Inferior parietal cortex (tissue), 1 donor: ENCODE results near the gene GPATCH11.

Experiments
- DNase-seq: peaks from one replicate; pipeline ENCODE4 v3.0.0-alpha.2; 2016; ENCODE audit errors: extremely low spot score

The GPATCH11 gene

GRCh38 chr2:37083873-37084794, at the start of gene GPATCH11, which contains the start of gene HEATR5B:
Gene GPATCH11, plus strand, starts transcription at chr2:37084518. Its CDS starts 3,864 bp downstream, at chr2:37088382.
Gene HEATR5B, minus strand, starts transcription at chr2:37084372. Its CDS starts 958 bp downstream, at chr2:37083414.
- DNase-seq: peak; percentile 98

DNA sequence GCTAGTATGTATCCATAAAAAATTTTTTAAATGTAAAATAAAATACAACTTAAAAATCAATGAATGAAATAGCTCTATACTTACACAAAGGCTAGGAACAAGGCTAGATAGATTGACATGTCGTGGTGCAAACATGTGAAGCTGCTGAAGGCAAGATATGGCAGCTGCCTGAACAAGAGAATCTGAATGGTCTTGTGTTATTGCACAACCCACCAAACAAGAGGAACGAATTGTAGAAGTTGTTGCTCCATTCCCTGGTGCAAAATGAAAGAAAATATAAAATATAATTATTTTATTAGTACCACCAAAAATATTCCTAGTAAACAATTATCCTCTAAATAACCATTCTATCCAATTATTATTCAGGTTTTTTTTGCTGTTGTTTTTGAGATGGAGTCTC, 46.5 kb upstream of the GPATCH11 start:
- DNase-seq: no peak

DNA sequence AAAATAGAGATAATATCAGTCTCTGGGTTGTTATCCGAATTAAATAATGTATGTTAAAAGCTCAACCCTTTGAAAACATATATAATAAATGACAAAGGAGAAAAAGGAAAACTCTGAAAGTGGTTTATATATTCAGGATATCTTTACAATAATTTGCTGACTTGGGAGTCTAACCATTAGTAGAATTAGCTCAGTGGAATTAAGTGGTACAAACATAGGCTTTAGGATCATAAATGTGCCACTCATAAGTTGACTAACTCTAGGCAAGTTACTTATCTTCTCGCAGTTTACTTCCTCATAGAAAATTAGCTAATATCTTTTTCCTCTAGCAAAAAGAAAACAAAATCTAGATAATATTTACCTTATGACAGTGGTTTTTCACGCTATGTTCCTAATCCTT, 44.7 kb upstream of the GPATCH11 start:
- no peak for DNase-seq

- DNase-seq: no peak
Observed at GRCh38 chr2:37052600-37053332, 31.6 kb upstream of the GPATCH11 start.

DNA sequence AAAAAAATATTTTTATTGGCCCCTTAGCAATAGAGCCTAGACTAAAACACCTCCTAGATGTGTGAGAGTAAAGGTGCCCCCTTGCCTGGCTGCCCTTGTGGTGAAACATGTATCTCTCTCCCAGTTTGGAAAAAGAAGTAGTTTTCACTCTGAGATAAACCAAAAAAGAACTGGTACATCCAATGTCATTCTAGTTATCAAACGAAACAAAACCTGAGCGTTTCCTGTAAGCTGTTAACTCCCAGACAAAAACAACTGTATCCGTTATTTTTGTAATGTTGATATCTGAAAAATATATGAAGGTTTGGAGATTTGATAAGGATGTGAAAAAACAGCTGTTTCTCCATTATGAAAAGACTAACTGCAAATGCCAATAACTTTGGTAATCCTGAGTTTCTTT, 24.5 kb upstream of the GPATCH11 start:
- no peak for DNase-seq

GRCh38 chr2:37060446-37060845, 23.9 kb upstream of the GPATCH11 start:
- no peak for DNase-seq

DNA sequence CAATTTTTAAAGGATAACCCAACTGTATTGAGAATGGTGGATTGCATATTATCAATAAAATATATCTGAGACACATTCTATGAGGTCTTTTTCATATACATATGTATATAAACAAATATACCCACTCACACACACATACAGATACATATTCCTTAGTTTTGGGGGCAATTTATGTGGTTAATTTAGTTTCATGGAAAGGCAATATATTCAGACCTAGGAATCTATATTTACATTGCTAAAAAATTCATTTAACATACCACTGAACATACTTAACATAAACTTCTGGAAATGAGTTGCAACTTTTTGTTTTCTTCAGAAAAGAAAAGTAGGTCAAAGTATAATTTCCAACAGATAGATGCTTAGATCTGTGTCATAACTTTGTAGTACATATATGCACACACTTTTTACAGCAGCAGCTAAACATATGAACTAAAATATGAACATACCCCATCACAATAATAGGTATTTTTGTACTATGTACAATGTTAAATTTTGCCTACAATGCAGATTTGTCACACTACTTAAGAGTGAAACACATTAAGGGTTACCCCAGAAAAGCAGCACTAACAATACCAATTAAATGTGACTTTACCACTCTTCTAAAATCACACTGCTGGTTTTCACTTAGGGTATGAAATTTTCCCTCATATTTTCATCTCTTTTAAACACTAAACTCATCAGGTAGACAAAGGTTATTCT, 23.2 kb upstream of the GPATCH11 start:
- no peak for DNase-seq

- DNase-seq: no peak
Observed at GRCh38 chr2:37061776-37062175, 22.5 kb upstream of the GPATCH11 start.

- no peak for DNase-seq
Observed at GRCh38 chr2:37068686-37069085, 15.6 kb upstream of the GPATCH11 start.

GRCh38 chr2:37070931-37071330, 13.4 kb upstream of the GPATCH11 start:
- no peak for DNase-seq

GRCh38 chr2:37080266-37080665, 4.1 kb upstream of the GPATCH11 start:
- no peak for DNase-seq

- DNase-seq: no peak
Observed at GRCh38 chr2:37080689-37081088, 3.6 kb upstream of the GPATCH11 start.

DNA sequence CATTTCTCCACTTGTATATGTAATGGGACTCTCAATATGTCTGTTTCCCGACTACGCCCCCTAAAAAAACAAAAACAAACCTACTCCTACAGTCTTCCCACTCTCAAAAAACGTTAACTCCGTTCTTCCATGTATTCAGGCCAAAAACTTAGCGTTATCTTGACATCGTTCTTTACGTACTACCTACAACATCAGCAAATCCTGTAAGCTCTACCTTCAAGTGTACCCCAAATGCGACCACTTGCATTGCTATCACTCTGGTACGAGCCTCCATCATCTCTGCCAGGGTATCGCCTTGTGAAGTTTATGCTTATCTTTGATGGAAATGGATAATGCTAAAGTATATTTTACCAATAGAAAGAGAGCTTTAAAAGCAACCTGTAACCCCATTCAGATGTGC, 479 bp downstream of the GPATCH11 start:
- no peak for DNase-seq

DNA sequence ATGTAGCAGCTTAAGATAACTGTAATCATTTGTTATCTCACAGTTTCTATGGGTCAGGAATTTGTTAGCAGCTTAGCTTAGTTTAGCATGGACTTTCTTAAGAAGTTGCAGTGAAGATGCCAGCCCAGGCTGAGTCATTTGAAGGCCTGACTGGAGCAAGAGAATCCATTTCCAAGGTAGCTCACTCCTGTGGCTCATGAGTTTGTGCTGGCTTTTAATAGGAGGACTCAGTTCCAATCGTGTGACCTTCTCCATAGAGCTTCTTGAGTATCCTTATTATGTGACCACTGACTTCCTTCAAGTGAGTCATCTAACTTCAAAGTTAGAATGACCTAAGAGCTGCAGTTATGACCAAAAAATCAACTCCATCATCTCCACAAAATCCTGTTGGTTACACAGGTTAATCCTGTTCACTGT, 1.4 kb downstream of the GPATCH11 start:
- no peak for DNase-seq

- DNase-seq: no peak
Observed at GRCh38 chr2:37090019-37090477, 5.7 kb downstream of the GPATCH11 start.

DNA sequence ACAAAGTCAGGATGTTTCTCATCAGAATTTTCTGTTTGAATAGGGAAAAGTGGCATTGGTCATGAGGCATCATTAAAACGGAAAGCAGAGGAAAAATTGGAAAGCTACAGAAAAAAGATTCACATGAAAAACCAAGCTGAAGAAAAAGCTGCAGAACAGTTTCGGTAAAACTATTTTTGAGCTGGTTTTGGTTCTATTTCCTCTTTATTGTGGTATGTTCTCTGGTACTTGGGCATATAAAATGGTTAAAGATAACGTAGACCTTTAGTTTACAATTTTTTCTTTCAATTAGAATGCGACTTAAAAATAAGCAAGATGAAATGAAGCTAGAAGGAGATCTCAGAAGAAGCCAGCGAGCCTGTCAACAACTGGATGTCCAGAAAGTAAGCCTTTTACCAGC, 7.6 kb downstream of the GPATCH11 start:
- no peak for DNase-seq

GRCh38 chr2:37096568-37096967, 12.2 kb downstream of the GPATCH11 start:
- no peak for DNase-seq

DNA sequence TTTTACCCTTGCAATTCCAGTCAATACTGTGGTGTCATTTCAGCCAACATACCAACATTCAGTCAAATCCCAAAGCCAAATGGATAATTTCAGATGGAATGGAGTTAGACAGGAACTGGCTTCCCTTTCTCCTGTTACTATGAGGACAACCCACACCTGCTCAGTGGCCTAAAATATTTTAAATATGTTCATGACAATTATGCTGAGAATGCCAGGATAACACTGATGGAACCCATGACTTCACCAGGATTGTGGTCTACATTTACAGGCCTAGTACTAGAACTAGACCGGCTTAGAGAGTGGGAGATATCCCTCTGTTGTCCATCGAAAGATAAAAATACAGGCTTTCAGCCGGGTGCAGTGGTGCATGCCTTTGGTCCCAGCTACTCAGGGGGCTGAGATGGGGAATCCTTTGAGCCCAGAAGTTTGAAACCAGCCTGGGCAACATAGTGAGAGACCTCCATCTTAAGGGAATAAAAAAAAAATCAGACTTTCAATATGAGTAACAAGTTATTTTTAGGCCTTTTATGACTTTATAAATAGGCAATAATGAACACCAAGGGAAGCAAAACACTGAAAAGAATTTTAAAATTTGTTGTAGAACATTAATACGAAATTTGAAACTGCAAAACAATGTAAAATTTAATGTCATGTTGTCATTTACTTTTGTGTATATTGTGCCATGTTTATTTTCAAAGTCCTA, 14.2 kb downstream of the GPATCH11 start:
- DNase-seq: no peak

DNA sequence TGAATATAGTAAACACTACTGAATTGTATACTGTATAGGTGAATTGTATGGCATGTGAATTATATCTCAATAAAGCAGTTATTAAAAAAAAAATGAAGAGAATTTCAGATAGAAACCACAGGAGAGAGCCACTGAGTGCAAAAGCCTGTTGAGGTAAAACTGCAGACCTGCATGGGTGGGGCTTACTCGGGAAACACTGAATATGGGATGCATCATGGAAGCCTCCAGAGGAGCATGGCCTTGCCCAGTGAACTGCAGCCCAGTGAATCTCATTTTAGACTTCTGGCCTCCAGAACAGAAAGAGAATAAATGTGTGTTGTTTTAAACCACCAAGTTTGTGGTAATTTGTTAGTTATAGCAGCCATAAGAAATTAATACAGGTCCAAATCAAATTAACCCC, 15.7 kb downstream of the GPATCH11 start:
- no peak for DNase-seq

DNA sequence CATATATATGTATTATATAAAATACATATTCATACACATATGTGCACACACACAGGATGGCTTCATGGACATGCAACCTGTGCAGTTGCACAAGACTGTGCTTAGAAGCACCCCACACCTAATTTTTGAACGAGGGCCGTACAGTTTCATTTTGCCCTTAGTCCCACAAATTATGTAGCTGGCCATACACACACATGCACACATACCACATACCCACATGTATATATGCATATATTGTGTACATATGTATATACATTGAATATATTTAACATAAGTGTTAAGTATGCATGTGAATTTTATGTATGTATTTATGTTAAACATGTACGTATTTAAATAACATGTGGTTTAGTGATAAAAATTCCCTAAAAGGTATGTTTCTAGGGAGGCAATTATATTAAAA, 18.3 kb downstream of the GPATCH11 start:
- no peak for DNase-seq

GRCh38 chr2:37104178-37104577, 19.9 kb downstream of the GPATCH11 start:
- no peak for DNase-seq
